ENCODE data around the gene ASS1.

ASS1 gene

DNA sequence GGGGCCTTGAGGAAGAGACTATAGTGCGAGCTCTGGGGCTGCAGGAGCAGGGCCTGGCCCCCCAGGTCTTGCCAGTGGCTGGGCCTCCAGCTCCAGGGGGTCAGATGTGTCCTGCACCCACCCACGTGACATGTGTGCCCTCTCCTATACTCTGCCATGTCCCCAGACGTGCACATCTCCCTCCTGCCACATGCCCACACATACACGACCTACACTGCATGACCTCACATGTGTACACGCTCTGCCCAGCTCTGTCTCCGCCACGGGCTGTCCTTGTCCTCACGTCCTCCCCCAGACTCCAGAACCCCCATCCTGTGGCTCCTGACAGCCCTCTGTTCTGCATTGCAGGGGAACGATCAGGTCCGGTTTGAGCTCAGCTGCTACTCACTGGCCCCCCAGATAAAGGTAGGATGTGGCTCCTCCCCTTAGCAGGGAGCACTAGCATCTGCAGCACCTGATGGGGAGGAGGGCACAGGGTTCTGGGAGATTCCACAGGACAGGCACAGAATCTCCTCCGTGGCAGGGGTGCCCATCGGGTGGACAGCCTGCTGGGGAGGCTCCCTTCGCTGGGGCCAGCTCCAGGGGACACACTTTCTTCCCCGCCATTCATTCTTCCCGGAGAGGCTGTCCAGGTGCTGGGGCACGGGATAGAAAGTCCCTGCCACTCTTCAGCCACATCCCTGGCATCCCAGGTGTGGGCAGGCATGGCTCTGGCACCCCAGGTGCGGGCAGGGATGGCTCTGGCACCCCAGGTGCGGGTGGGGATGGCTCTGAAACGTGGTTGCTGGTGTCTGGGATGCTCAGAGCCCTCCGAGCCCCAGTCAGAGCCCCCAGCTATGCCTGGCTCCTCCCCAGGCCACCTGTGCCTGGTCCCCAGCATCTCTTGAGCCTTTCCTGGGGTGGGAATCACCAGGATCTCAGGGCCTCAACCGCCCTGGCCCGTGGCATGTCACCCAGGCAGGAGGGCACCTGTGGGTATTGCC is 19.3 kb downstream of the ASS1 start:
- no peak for DNase-seq
- intact Hi-C loops (cut with DNase I) = no loop called here

DNA sequence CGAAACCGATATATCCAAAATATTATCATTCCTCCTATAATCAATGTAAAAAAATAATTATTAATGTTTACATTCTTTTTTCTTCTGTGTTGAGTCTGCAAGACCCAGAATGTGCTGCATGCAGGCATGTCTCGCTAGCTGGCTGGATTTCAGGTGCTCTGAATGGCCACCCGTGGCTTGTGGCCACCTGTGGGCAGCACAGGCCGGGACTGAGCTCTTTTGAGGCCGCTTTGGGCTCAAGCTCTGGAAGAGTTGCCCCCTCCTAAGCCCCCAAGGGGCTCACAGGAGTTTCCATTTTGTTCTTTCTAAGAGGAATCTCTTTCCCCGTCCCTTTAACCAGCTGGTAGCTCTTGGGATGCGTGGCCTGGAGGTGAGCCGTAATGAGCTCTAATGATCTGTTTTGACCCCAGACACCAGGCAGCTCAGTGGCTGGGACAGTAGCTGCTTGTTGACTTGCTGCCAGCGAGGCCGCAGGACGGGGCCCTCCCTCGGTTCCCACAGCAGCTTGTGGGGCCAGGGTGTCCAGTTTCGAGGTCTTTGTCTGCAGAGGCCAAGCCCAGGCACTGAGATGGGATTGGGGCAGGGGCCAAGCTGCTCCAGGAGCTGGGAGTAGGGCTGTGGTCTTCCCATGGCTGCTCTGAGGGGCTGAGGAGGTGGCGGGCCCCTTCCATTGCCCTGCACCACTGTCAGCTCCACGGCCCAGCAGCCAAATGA is 20.8 kb downstream of the ASS1 start:
- DNase-seq = no peak
- intact Hi-C loops (cut with DNase I) = no loop called here

DNA sequence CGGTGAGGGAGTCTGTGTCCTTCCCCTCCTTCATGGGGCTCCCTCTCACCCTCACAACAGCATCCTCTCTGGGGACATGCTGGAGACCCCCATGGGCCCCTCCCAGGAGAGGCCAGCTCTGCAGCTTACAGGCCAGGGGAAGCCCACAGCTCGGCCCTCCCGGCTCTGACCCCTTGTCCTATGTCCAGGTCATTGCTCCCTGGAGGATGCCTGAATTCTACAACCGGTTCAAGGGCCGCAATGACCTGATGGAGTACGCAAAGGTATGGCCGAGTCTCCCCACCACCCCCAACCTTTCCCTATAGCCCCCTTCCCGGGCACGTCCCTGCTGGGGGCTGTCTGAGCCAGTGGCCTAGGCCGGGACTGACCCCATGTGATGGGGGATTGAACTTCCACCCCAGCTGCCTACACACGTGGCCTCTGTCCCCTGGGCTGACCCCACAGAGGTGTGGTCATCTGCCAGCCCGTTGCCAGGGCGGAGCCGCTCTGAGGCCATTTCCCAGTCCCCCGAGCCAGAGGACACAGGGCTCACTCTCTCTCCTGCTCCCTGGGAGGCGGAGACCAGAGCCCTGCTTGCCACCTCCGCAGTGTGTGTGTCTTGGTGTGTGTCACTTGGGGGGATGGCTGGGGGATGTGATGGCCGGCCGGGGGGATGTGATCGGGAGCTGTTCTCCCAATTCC is 21.9 kb downstream of the ASS1 start:
- intact Hi-C loops (cut with DNase I) = no loop called here
- DNase-seq = no peak

DNA sequence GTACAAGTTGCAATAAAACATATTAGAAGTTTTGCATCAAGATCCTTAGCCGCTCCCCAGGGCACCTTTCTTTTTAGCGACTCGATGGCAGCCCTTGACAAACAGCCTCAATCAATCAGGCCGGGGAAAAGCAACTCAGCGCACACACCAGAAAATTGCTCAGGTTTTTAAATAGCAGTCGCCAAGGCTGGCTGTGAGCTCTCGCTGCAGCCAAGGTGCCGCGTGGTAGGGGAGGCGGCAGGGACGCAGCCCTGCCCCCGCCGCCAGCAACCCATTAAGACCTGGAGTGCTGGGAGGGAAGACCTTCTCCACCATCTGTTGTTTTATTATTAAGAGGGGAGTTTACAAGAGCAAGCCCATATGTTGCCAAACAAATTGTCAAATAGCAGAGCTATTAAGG is 22.6 kb downstream of the ASS1 start:
- intact Hi-C loops (cut with DNase I) = no loop called here
- peak in 4 of 42 donors; percentile 8 to 44 (median 18) for DNase-seq

DNA sequence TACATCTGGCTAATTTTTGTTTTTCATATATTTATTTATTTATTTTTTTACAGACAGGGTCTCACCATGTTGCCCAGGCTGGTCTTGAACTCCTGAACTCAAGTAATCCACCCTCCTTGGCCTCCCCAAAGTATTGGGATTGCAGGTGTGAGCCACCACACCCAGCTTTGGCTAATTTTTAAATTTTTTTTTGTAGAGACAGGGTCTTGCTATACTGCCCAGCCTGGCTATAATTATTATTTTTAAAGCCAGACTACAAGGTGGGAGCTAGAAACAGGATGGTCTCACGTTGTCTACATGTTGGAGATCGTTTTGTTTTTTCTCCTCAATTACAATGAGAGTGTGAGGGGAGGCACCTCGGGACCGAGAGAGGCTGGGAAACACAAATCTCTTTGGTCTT is 23.8 kb downstream of the ASS1 start:
- DNase-seq = no peak
- intact Hi-C loops (cut with DNase I) = no loop called here

DNA sequence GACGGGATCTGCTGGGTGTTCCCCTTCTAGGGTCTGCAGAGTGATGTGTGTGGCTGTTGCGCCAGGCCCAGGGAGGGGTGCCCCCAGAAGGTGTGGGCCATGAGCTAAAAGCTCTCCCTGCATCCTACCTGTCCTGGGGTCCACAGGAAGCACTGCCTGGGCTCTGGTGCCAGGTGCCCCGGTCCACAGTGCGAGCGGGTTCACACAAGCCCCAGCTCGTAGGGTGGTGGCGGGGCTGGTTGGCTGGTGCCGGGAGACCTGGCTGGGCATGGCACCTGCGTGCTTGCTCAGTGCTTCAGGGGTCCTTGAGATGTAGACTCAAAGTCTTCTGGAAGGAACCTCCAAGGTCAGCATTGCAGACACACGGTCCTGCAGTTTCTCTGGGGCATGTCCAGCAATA is 25.5 kb downstream of the ASS1 start:
- no peak for DNase-seq
- intact Hi-C loops (cut with DNase I) = no loop called here

DNA sequence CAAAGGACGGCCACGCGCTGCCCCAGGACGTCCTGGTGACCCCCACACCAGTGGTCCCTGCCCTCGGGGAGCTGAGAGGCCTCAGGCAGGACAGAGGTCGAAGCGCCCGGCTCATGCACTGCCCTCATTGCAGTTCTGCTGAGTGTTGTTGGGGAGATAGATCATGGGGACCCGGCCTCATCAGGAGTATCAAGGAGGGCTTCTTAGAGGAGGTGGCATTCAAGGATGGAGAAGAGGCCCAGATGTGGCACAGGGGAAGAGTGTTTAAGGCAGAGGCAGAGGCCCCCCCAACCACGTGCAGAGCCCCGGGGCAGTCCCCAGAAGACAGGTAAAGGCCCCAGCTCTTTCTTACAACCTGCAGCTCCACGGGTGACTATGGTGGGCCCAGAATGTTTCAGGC is 26.2 kb downstream of the ASS1 start:
- no peak for DNase-seq
- intact Hi-C loops (cut with DNase I) = no loop called here

DNA sequence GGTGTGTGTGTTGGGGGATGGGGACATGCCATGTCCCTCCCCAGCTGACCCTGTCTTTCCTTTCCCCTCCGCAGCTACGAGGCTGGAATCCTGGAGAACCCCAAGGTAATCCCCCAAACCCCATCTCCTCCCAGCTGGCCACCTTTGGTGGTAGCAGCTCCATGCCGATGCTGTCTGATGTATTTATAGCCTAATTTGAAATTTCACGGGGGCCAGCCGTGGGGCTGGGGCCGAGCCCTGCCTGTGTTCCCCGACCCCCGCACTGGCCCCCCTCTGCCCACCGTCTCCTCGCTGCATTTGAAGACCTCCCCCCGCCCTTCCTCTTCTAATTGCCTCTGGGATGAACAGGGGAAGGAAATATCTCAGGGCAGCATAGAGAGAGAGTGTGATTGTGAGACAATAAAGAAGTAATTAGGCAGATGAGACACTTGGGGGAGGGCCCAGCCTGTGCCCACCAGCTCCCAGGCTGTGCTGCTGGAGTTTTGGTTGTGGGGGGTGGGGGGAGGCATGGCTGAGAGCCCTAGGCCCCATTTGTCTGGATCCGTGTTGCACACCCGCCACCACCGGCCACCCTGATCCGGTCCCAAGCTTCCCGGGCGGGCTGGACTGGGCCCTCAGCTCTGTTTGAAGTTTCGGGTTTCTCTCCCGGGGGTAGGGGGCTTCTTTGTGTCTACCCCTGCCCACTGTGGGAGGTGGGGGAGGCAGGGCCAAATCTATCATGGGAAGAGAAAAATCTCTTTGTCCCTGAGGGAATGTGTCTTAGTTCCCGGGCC is 26.8 kb downstream of the ASS1 start:
- DNase-seq = no peak
- intact Hi-C loops (cut with DNase I) = no loop called here

DNA sequence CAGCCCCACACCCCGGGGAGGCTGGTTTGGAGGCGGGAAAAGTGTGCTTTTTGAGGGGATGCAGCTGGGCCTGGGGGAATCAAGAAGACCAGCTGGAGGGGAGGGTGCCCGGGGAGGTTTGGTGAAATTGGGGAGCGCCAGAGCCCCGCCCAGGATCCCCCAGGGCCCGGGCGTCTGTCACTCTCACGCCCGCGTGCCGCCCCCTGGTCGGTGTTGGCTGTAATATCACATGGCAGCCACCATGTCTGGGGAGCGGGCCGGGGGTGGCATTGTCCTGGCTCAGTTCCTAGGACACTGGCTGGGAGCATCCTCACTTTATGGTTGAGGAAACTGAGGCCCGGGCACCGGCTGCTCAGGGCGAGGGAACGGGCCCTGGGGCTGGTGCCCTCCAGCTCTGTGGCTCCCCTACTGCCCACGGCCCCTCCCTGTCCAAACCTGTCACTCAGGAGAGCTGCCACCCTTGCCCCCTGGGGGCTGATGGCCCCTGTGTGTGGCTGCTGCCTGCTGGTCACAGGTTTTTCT is 27.5 kb downstream of the ASS1 start:
- intact Hi-C loops (cut with DNase I) = no loop called here
- no peak for DNase-seq

DNA sequence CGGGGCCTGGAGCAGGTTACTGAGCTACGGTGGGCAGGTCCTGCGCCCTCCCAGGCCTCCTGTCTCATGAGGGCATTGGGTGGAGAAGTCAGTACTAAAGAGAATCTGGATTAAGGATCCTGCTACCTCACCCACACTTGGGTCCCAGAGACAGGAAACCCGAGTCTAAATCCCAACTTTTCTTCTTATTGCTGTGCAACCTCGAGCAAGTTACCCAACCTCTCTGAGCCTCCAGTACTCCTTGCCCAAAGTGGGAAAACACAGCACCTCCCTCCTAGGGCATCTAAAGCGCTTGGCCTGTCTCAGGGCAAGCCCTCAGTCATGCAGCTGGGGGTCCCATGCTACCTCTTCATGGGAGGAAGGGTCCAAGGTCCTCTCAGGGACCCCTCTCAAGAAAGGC is 28.2 kb downstream of the ASS1 start:
- intact Hi-C loops (cut with DNase I) = no loop called here
- DNase-seq = no peak

DNA sequence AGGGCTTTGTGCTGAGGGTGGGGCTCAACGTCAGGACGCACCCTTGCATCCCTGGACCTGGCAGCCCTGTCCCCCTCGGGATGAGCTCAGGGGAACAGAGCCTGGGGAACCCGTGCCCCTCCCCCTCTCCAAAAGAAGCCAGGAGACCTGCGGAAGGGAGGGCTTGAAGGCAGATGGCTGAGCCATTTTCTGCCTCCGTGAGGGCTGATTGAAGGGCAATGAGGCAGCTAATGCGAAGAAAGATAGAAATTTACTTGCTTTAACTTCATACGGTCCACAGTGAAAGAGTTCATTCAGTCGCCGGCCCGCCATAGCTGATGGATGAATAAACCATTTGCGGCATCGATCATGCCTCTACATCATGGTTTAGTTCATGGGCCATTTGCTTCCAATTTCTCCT is 28.8 kb downstream of the ASS1 start:
- DNase-seq = no peak
- intact Hi-C loops (cut with DNase I) = no loop called here

DNA sequence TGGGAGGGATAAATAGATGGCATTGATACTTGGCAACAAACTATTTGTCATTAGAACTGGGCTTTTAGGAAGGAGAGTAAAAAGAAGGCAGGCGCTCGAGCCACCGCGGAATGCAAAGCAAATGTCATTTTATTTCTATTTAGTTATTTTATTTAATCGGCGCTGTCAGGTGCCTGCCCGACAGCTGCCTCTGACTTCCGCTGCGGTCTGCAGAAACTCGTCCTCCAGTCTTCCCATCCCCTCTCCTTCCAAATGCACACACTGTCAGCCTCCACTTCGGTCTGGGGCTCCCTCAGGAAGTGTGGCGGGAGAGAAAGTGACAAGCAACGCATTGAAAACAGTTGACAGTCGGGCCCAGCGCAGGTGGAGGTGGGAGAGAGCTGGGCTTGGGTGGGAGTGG is 29.3 kb downstream of the ASS1 start:
- intact Hi-C loops (cut with DNase I) = no loop called here
- DNase-seq = no peak

DNA sequence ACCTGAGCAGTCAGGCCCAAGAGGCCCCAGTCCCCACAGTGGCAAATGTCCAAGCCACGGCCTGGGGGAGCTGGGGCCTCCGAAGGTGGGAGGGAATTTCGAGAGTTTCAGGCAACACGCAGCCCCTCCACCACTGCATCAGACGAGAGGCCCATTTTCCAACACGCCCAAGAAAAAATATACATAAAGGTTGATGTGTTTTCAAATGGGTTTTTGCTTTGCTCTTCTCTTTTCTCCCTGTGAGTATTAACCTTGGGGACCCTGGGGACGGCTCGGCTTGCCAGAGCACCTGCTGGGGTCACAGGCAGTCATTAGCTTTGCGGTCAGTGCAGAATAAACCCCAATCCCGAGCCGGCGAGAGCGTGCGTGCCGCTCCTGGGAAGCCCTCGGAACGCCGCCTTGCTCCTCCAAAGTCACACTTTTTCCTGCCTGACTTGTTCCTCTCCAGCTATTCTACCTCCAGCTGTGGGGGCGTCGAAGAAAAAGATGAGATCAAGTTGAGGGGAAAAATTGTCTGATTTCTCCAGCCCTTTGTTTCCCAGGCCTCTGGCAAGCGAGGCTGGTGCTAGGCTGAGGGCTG is 31.5 kb downstream of the ASS1 start:
- DNase-seq = peak in 35 of 42 donors; percentile 8 to 76 (median 38)
- intact Hi-C loops (cut with DNase I) = no loop called here

DNA sequence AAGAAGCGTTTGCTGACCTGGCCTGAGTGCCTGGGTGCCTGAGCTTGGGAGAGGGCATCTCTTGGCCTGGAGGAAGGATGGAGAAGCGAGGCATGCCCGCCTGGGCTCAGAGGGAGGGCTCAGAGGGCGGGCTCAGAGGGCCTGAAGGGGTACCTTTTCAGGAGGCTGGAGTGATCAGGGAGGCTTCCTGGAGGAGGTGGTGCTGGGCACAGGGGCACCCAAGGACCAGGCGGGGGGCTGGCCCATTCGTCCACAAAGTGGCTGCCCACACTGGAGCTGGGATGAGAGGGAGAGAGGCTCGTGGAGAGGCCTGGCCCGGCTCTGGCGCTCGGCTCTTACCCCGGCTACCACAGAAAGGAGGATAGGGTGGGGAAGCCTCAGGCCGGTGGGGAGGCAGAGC is 32.8 kb downstream of the ASS1 start:
- intact Hi-C loops (cut with DNase I) = no loop called here
- DNase-seq = no peak

DNA sequence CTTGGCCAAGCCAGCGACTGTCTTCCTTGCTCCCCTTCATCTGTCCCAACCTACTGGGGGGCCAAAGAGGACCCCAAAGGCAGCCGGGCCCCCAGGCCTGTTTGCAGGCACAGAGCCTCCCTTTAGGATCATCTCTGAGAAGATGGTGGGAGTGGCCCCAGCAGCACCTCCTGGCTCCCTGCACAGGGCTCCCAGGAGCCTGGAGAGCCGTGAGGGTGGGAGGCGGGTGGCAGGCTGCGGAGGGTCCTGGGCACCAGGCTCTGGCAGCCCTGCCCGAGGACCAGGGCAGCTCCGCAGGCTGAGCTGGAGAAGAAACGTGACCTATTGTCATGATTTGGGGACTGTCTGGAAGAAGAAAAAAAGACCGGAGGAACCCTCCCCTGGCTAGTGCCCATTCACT is 33.4 kb downstream of the ASS1 start:
- intact Hi-C loops (cut with DNase I) = no loop called here
- no peak for DNase-seq

DNA sequence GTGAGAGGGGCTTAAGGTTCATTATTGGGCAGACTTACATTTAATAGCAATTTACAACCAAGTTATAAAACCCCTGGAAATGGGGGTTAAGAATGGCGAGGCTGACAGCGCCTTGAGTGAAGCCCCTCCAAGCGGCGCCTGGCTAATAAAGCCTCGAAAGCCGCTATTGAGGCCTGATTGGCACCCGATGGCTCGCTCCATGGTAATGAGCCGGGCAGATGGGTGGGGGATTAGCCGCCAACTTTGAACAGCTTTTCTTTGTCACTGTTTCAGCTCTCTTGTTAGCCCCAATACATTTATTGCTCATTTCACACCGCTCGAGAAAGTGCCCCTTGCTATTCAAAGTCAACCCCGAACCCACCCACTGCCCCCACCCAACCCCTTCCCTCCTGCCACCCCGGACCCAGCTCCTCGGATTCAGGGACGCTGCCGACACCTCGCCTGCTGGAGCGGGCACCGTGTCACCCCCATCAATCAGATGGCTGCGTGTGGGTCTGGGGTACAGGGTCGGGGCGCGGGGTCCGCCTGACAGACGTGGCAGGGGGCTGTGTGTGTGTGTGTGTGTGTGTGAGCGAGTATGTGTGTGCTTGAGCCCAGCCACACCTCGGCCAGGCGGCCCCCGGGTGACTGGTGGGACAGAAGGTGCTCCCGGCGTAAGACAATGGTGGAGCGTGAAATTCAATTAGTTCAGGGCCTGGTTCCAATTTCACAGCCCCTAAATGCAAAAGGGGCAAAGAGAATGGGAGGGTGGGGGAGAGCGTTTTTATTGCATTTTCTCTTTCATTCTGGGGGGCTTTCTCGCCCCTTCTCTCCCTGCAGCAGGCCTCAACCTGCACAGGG is 34.2 kb downstream of the ASS1 start:
- intact Hi-C loops (cut with DNase I) = no loop called here
- no peak for DNase-seq

DNA sequence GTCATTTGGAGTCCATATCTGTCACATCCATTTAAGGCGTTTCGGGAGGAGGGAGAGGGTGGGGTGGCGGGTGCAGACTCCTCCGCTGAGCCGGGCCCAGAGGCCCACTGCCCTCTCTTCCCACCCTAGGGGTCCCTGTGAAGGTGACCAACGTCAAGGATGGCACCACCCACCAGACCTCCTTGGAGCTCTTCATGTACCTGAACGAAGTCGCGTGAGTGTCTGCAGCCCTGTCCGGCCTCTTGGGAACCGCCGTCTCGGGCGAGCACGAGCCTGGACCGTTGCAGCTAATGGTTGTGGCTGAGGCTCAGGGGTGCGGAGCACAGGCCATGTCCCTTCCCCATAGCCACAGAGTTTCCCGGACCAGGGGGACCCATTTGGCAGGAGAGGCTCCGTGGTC is 34.8 kb downstream of the ASS1 start:
- no peak for DNase-seq
- intact Hi-C loops (cut with DNase I) = no loop called here

DNA sequence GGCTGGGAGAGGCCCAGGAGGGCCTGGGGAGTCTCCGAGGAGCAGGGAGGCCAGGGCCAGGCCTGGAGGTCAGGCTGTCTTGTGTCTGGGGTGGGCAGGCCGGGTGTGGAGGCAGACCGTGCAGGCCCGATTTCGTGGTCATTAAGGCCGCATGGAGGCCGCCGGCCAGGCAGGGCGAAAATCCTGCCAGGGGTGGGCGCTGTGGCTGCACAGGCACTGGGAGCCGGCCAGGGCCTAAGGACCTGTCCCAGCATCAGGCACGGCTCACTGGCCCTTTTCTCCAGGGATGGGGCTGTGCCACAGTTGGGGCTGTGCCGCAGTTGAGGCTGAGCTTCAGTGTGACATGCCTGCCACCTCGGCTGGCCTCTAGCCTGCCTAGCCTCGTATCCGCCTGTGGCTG is 35.9 kb downstream of the ASS1 start:
- peak in 22 of 42 donors; percentile 4 to 60 (median 34) for DNase-seq
- intact Hi-C loops (cut with DNase I) = no loop called here
